Fibroblast of lung (primary cell): Measurements from ENCODE around the gene CATSPERE.

Experiments used
- CTCF ChIP-seq, 2 donors: IDR thresholded peaks in 1 of 2; conservative IDR thresholded peaks in 1 of 2; 1 replicate in 1 of 2; 2 replicates in 1 of 2; pipeline ENCODE4 v1.5.1; 2011 to 2012; ENCODE audit warnings: low read length in 2 of 2, control low read depth in 1 of 2, inconsistent platforms in 1 of 2, low read depth in 1 of 2, mild to moderate bottlenecking in 1 of 2
- EZH2 ChIP-seq: IDR thresholded peaks from 2 replicates; pipeline ENCODE4 v1.5.1; 2012; ENCODE audit warnings: low read length, control low read depth, mild to moderate bottlenecking; ENCODE audit errors: missing control alignments

- TF ChIP-seq EZH2 = no peak
- TF ChIP-seq CTCF (conservative IDR thresholded peaks at IDR 0.05 in 1 of 2, IDR thresholded peaks at IDR 0.05 in 1 of 2; ENCODE audit: low read depth in 1 of 2, low read length in 2 of 2) = no peak
Observed at GRCh38 chr1:244672946-244673682, 212.0 kb downstream of the CATSPERE start.
